ENCODE data around the gene HLA-DOB. TPM values are rescaled to one million over a fixed set of nuclear protein-coding genes. Genes with fewer than 3 reads are reported as not detected.
A peak's percentile ranks its signal among the peaks of the same experiment; 100 is the strongest.

The HLA-DOB gene
- total RNA-seq, 1 donor, result not detected

DNA sequence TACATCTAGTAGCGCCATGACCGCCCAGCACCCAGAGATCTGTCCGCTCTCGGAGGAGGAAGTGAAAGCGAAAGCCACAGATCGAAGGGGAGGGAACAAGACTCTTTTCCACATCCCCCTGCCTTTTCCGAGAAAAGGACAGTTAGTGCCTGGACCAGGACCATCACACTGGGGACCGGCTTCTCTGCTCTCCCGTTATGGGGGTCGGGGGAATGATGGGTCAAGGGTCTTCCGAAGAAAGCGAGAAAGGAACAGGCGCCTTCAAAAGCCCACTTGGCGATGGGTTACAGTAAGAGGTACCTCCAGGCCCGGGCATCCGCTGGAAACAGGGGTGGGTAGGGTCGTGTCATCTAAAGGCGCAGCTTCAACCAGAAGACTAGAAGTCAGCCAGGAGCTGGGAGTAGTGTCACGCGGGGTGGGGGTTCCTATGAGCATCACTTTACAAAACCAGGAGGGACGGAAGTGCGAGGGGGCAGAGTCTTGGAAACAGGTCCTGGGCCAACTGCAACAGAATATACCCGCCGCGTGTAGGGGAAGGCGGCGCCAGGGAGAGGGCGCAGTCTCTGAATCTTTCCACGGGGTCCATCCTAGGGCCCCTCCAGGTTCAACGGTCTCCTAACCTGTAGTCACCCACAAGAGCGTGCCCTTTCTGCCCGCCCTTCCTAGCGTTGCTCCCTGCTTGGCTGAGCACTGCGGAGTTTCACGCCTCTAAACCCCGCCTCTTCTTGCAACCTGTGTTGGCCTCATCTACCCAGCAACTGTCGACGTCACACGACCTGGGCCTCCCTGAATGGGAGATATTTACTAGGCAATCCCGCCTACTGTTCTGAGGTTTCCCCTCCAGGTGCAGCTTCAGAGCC is 27.4 kb upstream of the HLA-DOB start, which contains the start of gene PSMB8:
PSMB8 (minus strand) TSS at position 69 of the 860 bp plus-strand sequence; CDS start at position 18, 51 bp downstream.
- peak within 1 kb of the TSS; percentile 88 for H3K4me3 ChIP-seq (ENCODE audit: low read depth, low read length)
- peak; percentile 92 for DNase-seq (ENCODE audit: low read depth)
- peak; percentile 30 for TF ChIP-seq CTCF (IDR thresholded peaks at IDR 0.05; ENCODE audit: insufficient read depth, low read length)

DNA sequence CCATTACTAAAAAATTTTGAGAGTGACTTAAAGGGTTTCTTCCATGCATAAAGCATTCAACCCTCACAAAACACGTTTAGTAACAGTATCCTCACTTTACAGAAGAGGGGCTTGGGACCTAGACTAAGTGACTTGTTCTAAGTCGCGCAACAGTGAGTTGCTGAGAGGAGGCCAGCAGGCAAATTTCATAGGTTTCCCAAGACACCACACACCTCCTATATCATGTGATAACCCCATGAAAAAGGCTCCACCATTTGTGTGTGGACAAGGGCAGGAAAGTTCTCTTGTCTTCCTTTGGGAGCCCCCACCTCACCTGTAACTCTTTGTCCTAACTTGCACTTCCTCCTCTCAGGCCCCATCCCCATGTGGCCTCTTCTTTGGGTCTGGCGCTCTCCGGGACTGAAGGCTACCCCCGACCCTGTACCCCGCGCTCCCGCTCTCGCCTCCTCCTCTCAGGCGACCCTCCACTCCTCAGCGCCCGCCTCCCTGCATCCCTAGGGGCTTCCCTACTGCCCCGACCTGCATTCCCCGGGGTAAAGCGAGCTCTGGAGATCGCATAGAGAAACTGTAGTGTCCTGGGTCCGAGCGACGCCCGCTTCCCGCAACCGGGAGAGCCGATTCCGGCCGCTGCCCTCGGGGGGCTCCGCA is 26.7 kb upstream of the HLA-DOB start:
- TF ChIP-seq CTCF (IDR thresholded peaks at IDR 0.05; ENCODE audit: insufficient read depth, low read length), result no peak
- DNase-seq (ENCODE audit: low read depth), result peak; percentile 23
- H3K4me3 ChIP-seq (ENCODE audit: low read depth, low read length), result peak overlapping the region; percentile 88

- no peak for DNase-seq (ENCODE audit: low read depth)
- TF ChIP-seq CTCF (IDR thresholded peaks at IDR 0.05; ENCODE audit: insufficient read depth, low read length), result no peak
- H3K4me3 ChIP-seq (ENCODE audit: low read depth, low read length), result peak overlapping the region; percentile 88
These were observed 25.9 kb upstream of the HLA-DOB start for GRCh38 chr6:32842690-32843089.

DNA sequence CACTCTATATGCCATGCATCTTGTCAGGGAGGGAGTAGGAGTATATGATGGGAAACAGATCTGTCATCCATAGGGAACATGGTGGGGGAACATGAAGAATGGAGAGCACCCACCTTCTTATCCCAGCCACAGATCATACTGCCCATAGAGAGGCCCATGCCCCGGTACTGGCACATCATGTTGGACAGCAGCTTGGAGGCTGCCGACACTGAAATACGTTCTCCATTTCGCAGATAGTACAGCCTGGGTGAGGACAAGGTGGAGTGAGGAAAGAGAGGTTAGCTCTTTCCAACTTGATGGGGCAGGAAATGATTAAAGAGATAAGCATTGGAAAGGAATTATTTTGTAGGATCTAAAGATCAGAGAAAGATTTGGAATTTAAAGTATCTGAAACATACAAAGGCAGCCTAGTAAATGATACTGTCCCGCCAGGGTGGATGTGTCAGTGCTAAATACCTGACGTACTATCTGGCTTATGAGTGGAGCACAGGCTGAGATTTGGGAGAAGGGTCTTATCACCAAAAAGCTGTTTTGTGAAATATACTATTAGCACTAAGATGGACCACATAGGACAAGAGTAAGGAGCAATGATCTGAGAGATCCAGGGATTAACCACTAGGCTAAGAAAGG is 25.3 kb upstream of the HLA-DOB start:
- H3K4me3 ChIP-seq (ENCODE audit: low read depth, low read length), result no peak overlapping the region
- TF ChIP-seq CTCF (IDR thresholded peaks at IDR 0.05; ENCODE audit: insufficient read depth, low read length), result no peak

GRCh38 chr6:32840604-32841246 is 23.9 kb upstream of the HLA-DOB start:
- TF ChIP-seq CTCF (IDR thresholded peaks at IDR 0.05; ENCODE audit: insufficient read depth, low read length), result no peak
- DNase-seq (ENCODE audit: low read depth), result no peak
- no peak overlapping the region for H3K4me3 ChIP-seq (ENCODE audit: low read depth, low read length)

More for the DNA sequence above, 25.3 kb upstream of the HLA-DOB start:
- DNase-seq (ENCODE audit: low read depth), result no peak

DNA sequence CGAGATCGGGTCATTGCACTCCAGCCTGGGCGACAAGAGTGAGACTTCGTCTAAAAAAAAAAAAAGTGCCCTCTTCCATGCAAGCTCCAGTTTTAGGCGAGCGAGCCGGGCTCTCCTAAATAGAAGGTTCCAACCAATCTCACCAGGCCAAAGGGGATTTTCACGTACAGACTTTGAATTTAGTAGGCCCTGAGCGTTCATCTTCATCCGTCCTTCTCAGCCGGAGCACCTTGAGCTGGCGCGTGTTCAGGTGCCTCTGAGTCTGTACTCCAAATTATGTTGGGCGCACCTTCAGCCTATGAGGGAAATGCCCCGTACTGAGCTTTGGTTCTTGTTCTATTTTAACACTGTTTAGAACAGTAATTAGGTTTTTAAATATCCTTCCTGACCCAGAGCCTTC is 22.6 kb upstream of the HLA-DOB start:
- H3K4me3 ChIP-seq (ENCODE audit: low read depth, low read length), result no peak overlapping the region
- DNase-seq (ENCODE audit: low read depth), result no peak
- no peak for TF ChIP-seq CTCF (IDR thresholded peaks at IDR 0.05; ENCODE audit: insufficient read depth, low read length)

Measured in fibroblast of the aortic adventitia (primary cell).